Activated CD4-positive, CD25-positive, alpha-beta regulatory T cell treated with anti-CD3 and anti-CD28 coated beads, Interleukin-2, amount 50 U/mL, for 24 hours (primary cell): ENCODE measurements around the gene NCOA3.
A peak's percentile ranks its signal among the peaks of the same experiment; 100 is the strongest.
"Not testable (repeated sequence)": the region's sequence is repeated elsewhere in the genome, so short reads cannot be mapped to it uniquely, and the experiment has no call there.

Source experiments
- ATAC-seq, 2 donors: fragments of 150-1000 bp; cut with Tn5 transposase; one replicate each; pipeline ENCODE4 v1.10.0; 2021; ENCODE audit warnings: mild to moderate bottlenecking in 1 of 2, moderate library complexity in 1 of 2

The NCOA3 gene

DNA sequence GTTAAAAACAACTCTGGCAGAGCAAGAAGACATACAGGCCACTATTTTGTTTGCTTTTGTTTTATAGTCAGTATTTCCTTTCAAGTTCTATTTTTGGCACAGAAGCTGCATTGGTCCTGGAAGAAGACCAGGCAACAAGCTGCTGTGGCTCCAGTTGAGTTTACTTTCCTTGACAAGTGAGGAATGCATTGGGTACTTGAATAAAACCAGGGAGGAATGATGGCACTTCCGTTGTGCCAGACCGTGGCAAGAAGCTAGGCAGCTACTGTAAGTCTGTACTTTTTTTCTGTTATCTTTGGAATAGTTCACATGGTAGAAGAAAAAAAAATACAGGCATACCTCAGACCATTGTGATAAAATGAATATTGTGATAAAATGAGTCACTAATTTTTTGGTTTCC, 66.3 kb downstream of the NCOA3 start:
- ATAC-seq, result no peak

DNA sequence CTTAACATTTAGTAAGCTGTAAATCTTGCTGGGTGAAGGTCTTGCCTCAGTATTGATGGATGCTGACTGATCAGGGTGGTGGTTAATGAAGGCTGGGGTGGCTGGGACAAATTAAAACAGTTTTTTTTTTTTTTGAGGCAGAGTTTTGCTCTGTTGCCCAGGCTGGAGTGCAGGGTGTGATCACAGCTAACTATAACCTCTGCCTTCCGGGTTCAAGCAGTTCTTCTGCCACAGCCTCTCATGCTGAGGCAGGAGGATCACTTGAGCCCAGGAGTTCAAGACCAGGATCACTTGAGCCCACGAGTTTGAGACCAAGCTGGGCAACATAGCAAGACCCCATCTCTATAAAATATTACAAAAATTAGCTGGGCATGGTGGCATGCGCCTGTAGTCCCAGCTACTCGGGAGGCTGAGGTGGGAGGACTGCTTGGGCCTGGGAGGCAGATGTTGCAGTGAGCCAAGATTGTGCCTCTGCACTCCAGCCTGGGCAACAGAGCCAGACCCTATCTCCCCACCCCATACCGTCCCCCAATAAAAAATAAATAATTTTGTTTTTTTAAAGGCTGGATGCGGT, 67.2 kb downstream of the NCOA3 start:
- ATAC-seq, result no peak

DNA sequence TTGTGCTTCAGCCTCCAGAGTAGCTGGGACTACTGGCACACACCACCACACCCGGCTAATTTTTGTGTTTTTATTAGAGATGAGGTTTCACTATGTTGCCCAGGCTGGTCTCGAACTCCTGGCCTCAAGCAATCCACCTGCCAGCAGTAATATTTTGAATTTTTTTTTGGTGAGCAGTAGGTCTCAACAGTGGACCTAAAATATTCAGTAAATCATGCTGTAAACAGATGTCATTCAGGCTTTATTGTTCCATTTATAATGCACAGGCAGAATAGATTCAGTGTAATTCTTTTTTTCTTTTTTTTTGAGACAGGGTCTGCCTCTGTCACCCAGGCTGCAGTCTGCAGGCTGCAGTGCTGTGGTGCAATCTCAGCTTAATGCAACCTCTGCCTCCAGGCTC, 69.7 kb downstream of the NCOA3 start:
- ATAC-seq, result no peak

DNA sequence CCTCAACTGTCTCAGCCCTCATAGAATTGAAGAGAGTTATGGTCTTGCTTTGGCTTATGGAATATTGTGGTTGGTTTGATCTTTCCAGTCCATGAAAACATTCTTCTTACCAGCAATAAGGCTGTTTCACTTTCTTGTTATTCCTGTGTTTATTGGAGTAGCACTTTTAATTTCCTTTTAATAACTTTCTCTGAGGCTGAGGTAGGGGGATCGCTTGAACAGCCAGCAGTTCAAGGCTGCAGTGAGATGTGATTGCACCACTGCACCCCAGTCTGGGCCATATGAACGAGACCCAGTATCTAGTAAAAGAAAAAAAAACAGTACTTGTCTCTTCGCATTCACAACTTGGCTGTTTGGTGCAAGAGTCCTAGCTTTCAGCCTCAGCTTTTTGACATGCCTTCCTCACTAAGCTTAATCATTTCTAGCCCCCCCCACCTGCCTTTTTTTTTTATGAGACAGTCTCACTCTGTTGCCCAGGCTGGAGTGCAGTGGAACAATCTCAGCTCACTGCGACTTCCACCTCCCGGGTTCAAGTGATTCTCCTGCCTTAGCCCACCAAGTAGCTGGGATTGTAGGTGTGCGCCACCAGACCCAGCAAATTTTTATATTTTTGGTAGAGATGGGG, 70.5 kb downstream of the NCOA3 start:
- no peak for ATAC-seq

DNA sequence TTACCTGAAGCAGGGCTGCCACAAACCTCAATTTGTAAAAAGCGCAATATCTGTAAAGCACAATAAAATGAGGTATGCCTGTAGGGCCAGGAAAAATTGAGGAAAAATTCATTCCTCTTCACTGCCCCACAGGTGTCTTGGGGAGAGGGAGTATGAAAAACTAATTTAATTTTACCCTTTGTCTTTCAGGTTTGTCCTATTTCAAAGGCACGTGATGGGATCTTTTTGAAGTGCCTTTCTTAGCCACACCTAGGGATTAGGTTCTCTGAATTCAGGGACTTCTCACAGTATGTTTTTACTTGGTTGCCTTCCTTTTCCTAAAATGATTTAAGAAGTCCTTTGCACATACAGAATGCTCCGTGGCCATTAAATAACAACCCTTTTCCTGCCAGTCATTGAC, 71.9 kb downstream of the NCOA3 start:
- no peak for ATAC-seq

DNA sequence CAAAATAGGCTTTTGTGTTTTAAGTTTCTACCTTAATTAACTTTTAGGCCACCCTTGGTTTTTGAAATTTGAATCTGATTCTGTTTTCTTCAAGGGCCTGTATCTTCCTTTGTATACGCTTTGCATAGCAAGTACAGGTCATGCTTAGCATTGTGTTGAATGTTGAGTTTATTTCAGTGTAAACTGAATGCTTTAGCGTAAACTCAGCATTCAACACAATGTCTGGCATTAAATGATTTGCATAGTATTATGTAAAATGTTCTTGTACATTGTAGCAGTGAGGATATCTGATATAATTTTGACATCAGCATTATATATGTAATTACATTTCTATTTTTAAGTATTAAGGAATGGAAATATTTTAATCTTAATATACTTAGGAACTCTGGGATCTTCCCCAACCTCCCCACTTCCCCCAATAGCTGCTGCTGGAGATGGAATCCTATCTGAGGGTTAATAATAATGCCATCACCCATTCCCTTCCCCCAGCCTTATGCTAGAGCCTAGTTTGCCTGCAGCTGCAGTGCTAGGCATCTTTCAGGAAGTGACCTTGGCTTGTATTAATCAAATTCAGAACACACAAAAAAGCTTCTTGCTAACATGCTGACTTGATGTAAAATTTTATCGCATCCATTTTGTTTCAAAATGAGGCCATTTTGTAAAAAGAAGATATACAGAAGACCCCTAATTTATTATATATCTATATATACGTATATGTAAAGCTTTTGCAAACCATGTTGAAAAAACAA, 73.1 kb downstream of the NCOA3 start:
- ATAC-seq, result no peak

DNA sequence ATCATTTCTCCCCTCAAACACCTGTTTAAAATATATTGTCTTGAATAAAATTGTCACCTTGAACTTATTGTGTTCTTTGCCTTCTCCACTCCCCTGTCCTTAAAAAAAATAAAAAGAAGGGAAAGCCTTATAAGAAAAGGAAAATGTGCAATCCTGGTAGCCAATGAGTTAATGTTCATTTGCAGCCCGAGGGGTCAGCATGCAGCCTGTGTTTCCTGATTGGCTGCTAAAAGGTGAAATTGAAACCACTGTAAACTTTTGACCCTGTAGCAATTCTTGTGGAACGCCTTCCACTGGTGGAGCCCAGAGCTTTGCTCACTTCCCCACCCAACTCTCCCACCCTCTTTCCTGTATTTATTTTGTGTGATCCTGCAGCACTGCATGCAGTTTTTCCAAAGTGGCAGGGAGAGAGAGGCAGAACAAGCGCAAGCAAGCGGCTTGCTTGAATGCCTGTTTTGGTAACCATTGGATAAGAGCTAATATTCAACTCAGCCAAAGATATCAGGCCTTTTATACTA, 74.9 kb downstream of the NCOA3 start:
- peak in 1 of 2 donors; percentile 30 for ATAC-seq

DNA sequence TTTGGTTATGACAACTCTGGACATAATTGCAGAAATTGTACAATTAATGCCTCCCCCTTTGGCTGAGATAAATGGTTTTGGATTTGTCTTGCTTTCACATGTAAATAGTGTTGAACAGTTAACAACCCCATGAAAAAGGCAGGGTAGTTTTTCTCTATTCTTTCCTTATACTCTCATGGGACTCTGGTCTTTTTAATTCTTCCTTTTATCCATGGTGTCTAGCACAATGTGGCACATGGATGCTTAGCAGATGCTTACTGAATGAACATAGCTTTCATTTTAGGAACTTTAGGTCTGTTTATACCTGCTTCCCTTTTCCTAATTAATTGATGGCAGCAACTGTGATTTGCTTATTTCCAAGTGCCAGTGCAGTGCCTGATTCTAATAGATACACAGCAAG, 75.6 kb downstream of the NCOA3 start:
- no peak for ATAC-seq

DNA sequence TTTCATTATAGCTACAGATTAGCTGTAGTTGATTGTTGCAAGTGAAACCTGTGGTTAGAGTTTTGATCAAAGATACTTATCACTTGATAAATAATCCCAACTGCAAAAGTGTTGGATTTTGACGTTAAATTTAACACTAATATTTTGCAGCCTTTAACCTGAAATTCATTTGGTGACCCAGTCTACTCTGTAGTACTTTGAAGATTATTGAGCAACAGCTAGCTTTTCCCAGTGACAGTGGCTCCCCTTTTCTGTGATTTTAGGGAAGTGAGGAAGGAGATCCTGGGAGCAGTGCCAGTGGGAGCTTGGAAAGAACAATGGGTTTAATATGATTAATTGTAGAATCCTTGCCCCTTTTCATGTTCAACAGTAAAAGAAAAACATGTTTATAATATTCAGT, 76.9 kb downstream of the NCOA3 start:
- ATAC-seq, result no peak

DNA sequence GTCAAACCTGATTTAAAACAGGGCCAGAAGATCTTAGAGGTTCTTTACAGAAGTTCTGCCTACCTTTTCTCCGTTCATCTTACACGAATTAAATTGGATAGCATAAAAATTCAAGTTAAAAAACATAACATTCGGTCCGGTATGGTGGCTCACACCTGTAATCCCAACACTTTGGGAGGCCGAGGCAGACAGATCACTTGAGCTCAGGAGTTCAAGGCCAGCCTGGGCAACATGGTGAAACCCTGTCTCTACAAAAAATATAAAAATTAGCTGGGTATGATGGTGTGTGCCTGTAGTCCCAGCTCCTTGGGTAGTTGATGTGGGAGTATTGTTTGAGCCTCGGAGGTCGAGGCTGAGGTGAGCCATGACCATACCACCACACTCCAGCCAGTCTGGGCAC, 79.0 kb downstream of the NCOA3 start:
- not testable (repeated sequence) for ATAC-seq

DNA sequence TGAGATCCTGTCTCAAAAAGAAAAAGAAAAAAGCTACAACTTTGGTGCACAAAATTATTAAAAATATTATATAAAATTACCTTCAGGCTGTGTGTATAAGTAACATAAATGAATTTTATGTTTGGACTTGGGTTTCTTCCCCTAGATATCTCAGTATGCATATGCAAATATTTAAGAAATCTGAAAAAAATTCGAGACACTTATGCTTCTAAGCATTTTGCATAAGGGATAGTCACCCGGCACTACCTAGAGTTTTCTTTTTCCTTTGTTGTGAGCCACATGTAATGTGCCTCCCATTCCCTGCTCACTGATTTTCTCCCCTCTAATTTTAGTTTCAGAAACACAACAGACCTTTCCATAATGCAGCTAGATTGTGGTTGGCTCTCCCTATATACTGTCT, 79.4 kb downstream of the NCOA3 start:
- no peak for ATAC-seq

DNA sequence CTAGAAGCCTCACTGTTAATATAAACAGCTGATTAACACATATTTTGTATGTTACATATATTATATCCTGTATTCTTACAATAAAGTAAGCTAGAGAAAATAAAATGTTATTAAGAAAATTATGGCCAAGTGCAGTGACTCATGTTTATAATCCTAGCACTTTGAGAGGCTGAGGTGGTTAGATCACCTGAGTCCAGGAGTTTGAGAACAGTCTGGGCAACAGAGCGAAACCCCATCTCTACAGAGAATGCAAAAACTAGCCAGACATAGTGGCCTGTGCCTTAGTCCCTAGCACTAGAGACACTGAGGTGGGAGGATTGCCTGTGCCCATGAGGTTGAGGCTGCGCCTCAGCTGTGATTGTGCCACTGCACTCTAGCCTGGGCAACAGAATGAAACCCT, 81.9 kb downstream of the NCOA3 start:
- ATAC-seq, result no peak

DNA sequence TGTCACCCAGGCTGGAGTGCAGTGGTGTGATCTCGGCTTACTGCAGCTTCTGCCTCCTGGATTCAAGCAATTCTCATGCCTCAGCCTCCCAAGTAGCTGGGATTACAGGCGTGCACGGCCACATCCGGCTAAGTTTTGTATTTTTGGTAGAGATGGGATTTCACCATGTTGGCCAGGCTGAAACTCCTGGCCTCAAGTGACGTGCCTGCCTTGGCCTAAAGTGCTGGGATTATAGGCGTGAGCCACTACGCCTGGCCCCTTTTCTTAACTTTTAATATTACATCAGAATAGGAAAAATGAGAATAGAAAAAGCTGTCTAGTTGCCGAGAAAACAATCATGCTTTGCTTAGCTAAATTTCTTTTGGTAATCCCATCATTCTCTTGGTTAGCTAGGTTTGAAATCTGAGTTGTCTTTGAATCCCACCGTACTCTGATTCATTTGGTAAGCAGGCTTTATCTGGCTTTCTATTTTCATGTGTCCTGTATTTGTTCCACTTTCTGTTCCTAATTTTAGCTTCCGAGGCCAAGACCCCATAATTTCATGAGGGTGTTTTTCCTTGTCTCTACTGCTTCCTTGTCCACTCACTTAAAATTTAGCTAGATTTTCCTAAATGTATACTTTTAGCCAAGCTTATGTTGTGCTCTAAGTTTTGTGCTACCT, 83.5 kb downstream of the NCOA3 start:
- ATAC-seq, result no peak

DNA sequence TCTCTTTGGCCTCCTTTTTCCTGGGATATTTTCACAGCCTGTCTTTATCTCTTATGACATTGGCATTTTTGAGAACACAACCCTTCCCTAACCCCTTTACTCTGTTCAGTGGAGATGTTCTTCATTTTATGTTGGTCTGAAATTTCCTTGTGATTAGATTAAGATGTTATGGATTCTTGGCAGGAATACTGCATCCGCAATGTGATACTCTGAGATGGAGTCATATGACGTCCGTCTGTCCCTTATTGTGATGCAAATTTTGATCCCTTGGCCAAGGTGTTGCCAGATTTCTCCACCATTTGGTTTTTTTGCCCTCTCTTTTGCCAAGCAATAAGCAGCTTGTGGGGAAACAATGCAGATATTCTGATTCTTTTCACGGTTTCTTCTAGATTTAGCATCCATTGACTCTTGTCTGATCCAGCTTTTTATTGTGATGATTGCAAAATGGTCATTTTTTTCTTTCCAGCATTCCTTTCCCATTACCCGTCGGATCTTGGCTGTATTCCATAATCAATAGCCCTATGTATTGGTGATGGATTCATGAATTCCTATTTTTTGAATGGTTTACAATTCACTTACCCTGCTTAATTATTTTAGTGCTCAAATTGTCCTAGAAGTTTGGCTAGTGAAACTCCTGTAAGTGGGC, 85.1 kb downstream of the NCOA3 start:
- ATAC-seq, result no peak

DNA sequence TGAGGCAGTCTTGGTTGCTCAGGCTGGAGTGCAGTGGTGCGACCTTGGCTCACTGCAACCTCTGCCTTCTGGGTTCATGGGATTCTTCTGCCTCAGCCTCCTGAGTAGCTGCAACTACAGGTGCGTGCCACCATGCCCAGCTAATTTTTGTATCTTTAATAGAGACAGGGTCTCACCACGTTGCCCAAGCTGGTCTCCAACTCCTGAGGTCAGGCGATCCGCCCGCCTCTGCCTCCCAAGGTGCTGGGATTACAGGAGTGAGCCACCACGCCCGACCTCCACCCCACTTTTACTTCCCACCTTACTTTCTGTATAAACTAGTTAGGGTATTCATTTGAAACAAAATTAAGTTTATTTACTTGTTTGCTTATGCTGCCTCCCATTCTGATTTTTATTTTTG, 86.5 kb downstream of the NCOA3 start:
- ATAC-seq, result no peak

DNA sequence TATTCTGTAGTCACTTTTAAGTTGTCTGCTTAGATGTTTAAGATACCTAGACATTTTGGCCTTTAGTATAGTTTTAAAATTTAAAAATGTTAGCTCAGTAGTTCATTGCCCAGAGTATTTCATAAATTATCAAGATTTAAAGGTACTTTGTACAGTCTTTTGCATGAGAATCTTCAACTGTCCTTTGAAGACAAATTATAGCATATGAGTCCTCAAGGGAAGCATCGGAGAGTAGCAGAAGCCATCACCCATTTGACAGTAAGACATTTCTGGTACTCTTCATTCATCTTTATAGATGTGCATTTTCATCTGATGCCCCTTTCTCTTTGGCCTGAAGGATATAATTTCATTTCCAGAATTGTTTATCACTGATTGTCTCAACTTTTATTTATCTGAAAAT, 89.5 kb downstream of the NCOA3 start:
- no peak for ATAC-seq

DNA sequence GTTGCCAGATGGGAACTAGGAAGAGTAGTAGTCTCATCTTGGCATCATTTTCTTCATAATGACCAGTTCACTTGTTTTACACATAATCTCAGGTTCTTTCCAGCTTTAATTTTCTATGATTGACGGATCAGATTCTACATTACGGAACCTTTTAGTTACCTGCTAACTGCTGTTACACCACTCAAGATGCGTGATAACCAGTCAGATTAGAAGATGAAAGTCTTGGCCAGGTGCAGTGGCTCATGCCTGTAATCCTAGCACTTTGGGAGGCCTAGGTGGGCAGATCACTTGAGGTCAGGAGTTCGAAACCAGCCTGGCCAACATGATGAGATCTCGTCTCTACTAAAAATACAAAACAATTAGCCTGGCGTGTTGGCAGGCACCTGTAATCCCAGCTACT, 92.5 kb downstream of the NCOA3 start:
- no peak for ATAC-seq

DNA sequence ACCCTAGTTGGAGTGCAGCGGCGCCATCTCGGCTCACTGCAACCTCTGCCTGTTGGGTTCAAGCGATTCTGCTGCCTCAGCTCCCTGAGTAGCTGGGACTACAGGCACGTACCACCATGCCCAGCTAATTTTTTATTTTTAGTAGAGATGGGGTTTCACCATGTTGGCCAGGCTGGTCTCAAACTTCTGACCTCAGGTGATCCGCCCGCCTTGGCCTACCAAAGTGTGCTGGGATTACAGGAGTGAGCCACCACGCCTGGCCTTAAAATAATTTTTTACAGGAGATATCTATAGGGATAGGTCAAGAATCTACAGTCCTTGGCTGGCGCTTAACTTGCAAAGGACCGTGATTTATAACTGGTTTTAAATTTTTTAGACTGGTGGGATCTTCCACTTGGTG, 93.5 kb downstream of the NCOA3 start:
- not testable (repeated sequence) for ATAC-seq

DNA sequence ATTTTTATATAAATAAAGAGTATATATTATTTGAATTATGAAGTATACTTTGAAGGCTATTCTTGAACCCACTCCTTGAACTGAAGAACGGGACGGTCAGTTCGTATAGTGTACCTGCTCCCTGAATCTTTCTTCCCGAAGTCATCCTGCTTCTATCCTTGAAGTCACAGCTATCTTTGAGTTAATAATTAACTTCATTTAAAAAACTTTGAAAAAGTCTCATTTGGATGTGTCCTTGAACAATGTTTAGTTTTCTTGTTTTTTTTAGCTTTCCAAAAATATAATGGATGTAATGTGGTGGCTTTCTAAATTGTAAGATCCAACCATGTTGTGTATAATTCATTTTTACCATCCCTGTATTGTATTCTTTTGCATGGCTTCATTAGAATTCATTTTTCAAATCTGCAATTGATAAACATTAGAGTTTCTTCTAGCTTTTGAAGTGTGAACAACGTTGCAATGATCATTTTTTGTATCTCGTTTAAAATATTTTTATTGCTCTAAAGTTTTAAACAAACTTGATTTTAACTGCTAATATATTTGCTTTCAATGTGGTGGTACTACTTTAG, 94.4 kb downstream of the NCOA3 start:
- ATAC-seq, result no peak

DNA sequence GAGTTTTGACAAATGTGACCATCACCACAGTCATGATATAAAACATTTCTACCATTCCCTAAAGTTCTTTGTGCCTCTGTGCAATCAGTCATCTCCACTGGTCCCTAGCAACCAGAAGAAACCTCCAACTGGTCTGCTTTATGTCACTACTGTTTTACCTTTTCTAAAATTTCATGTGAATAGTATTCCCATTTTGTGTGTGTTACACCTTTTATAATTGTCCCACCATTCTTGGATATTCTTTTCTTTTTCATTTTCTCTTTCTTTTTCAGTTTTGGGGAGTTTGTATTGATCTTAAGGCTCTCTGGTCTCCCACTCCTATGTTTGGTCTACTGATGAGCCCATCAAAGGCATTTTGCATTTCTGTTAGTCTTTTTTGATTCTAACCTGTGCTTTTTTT, 95.4 kb downstream of the NCOA3 start:
- no peak for ATAC-seq

DNA sequence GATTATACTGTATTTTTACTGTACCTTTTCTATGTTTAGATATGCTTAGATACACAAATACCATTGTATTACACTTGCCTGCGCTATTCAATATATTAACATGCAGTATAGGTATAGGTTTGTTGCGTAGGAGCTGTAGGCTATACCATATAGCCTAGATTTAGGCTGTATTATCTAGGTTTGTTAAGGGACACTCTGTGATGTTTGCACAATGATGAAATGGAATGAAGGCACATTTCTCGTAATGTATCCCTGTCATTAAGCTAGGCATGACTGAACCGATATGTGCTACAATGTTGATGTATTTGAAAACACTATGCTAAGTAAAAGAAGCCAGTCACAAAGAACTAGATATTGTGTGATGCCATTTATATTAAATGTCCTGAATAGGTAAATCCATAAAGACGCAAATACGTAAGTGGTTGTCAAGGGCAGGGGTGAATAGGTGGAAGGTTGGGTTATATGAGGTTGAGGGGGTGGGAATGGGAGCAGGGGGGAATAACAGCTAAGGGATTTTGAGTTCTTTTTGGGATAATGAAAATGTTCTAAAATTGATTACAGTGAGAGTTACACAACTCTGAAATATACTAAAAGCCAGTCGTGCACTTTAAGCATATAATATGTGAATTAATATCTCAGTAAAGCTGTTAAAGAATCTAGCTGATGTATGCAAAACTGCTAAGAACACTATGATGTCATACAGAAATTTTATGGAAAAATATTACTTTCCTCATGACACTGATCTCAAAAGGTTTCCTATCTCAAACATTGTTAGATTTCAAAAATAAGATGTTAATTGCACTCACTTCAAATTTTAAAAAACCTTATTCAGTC, 97.4 kb downstream of the NCOA3 start:
- no peak for ATAC-seq
